ENCODE measurements around the gene APPL2.

GRCh38 chr12:105166736-105167135 is 69.2 kb downstream of the APPL2 start:
- no peak for TF ChIP-seq CTCF (IDR thresholded peaks at IDR 0.05)
- TF ChIP-seq POLR2A (IDR thresholded peaks at IDR 0.05): no peak
- no peak for TF ChIP-seq POLR2AphosphoS5 (IDR thresholded peaks at IDR 0.05)
- TF ChIP-seq EP300 (IDR thresholded peaks at IDR 0.05): no peak
